GM19463 (cell line): Measurements from ENCODE around the gene GHDC.
"Not testable (repeated sequence)": the region's sequence is repeated elsewhere in the genome, so short reads cannot be mapped to it uniquely, and the experiment has no call there.

Experiments used
- ATAC-seq: cut with Tn5 transposase; IDR thresholded peaks from one replicate; pipeline ENCODE4 v1.9.1; 2021; ENCODE audit warnings: mild to moderate bottlenecking, moderate library complexity; ENCODE audit not compliant: unreplicated experiment

GHDC gene

GRCh38 chr17:42203354-42203753 is 9.1 kb upstream of the GHDC start:
- no peak for ATAC-seq

GRCh38 chr17:42202696-42203095 is 8.4 kb upstream of the GHDC start:
- ATAC-seq: no peak

- no peak for ATAC-seq
These were observed 7.9 kb upstream of the GHDC start for GRCh38 chr17:42202159-42202558.

GRCh38 chr17:42201458-42201772 is 7.1 kb upstream of the GHDC start:
- no peak for ATAC-seq

- ATAC-seq: no peak
These were observed 6.6 kb upstream of the GHDC start for GRCh38 chr17:42200706-42201457.

GRCh38 chr17:42199416-42200011 is 5.2 kb upstream of the GHDC start:
- ATAC-seq: no peak

GRCh38 chr17:42198897-42199296 is 4.6 kb upstream of the GHDC start:
- ATAC-seq: no peak

- ATAC-seq: no peak
These were observed 3.4 kb upstream of the GHDC start for GRCh38 chr17:42197564-42198156.

GRCh38 chr17:42193216-42193968 is 902 bp downstream of the GHDC start:
- no peak for ATAC-seq

GRCh38 chr17:42192189-42193126 is 1.8 kb downstream of the GHDC start:
- ATAC-seq: no peak

- ATAC-seq: no peak
These were observed 3.1 kb downstream of the GHDC start for GRCh38 chr17:42191275-42191608.

GRCh38 chr17:42190491-42191274 is 3.6 kb downstream of the GHDC start:
- ATAC-seq: no peak

- no peak for ATAC-seq
These were observed 4.7 kb downstream of the GHDC start for GRCh38 chr17:42189651-42189965.

- no peak for ATAC-seq
These were observed 5.3 kb downstream of the GHDC start for GRCh38 chr17:42188749-42189650.

GRCh38 chr17:42187833-42188232 is 6.5 kb downstream of the GHDC start:
- no peak for ATAC-seq

- ATAC-seq: not testable (repeated sequence)
These were observed 8.1 kb downstream of the GHDC start for GRCh38 chr17:42186191-42186590.

GRCh38 chr17:42185621-42185930 is 8.7 kb downstream of the GHDC start:
- no peak for ATAC-seq

GRCh38 chr17:42184713-42185620 is 9.3 kb downstream of the GHDC start, which contains the start of gene HCRT:
Gene HCRT (minus strand): TSS chr17:42185452. CDS start chr17:42185365, 87 bp downstream.
- no peak for ATAC-seq
